ENCODE measurements around the gene SLPI. TPM values are rescaled to one million over a fixed set of nuclear protein-coding genes. Genes with fewer than 3 reads are reported as not detected.

SLPI gene
- total and polyA plus RNA-seq, 2 donors (not counting 3 experiments of a cell fraction or from before 2014, with no cell fraction given) = not detected

GRCh38 chr20:45221076-45221475 lies 33.3 kb downstream of the SLPI start, which contains the start of gene SEMG2:
Gene SEMG2, plus strand, starts transcription at chr20:45221373. Its CDS starts 17 bp downstream, at chr20:45221390.
- DNase-seq (ENCODE audit: low read depth, low spot score) (no peak), FAIRE-seq (no peak)
- Histone ChIP-seq H2AFZ (ENCODE audit: low read depth, low read length) (no peak within 1 kb of the TSS), H3K4me1 (ENCODE audit: control insufficient read depth, extremely low read depth, insufficient read depth, low read length) (no peaks in the 10 kb centered on the region), H4K20me1 (replicated peaks; ENCODE audit: control insufficient read depth, extremely low read depth, insufficient read depth, low read length) (no peaks in the 10 kb centered on the region), H3K9me1 (replicated peaks; ENCODE audit: control insufficient read depth, extremely low read depth, insufficient read depth, low read length) (no peaks in the 10 kb centered on the region), H3K9ac (replicated peaks; ENCODE audit: extremely low read depth, insufficient read depth, low read length) (no peak within 1 kb of the TSS), H3K36me3 (ENCODE audit: control insufficient read depth in 2 of 2, extremely low read depth in 1 of 2, insufficient read depth in 2 of 2, low read length in 2 of 2) (no peaks in the 10 kb centered on the region), H3K4me3 (replicated peaks in 1 of 3; ENCODE audit: insufficient read depth in 1 of 3, low read depth in 1 of 3, low read length in 3 of 3) (no peak within 1 kb of the TSS), H3K79me2 (ENCODE audit: control insufficient read depth, insufficient read depth, low read length) (no peaks in the 10 kb centered on the region), H3K27me3 (ENCODE audit: control insufficient read depth in 2 of 2, insufficient read depth in 2 of 2, low read length in 2 of 2) (no peaks in the 10 kb centered on the region), H3K4me2 (ENCODE audit: insufficient read depth, low read length) (no peak within 1 kb of the TSS), H3K9me3 (replicated peaks; ENCODE audit: control insufficient read depth, insufficient read depth, low read length) (no peaks in the 10 kb centered on the region), H3K27ac (ENCODE audit: insufficient read depth, low read depth, low read length) (no peak within 1 kb of the TSS)
- dilution Hi-C loops (cut with MboI; ENCODE audit: extremely low pct_ligation_motif_present, low sequenced_read_pairs) (no loop called here), intact Hi-C loops (cut with micrococcal nuclease) (no loop called here)
- no peak for TF ChIP-seq MAX (IDR thresholded peaks at IDR 0.05; ENCODE audit: insufficient read depth, insufficient read length)
- TF ChIP-seq GATA2 (IDR thresholded peaks at IDR 0.05; ENCODE audit: insufficient read depth, insufficient read length, low read depth, low read length) = no peak
- POLR2A ChIA-PET = no interaction called here
- CTCF ChIA-PET = interaction anchor here (1.4 kb wide), 1 partner anchor 177 kb away, joined by 5 read pairs; no protein-coding TSS in a partner anchor
- BruUV-seq (replicated peaks) = no TSS peak

GRCh38 chr20:45218636-45219035 lies 35.7 kb downstream of the SLPI start:
- intact Hi-C loops (cut with micrococcal nuclease) = no loop called here
- no peaks in the 10 kb centered on the region for H3K9me3 ChIP-seq (replicated peaks; ENCODE audit: control insufficient read depth, insufficient read depth, low read length)

More at GRCh38 chr20:45218636-45219035, 35.7 kb downstream of the SLPI start:
- BruUV-seq (replicated peaks) = no TSS peak
- Histone ChIP-seq H3K4me3 (replicated peaks in 1 of 3; ENCODE audit: insufficient read depth in 1 of 3, low read depth in 1 of 3, low read length in 3 of 3) (no peak overlapping the region), H3K27me3 (ENCODE audit: control insufficient read depth in 2 of 2, insufficient read depth in 2 of 2, low read length in 2 of 2) (no peaks in the 10 kb centered on the region), H3K4me2 (ENCODE audit: insufficient read depth, low read length) (no peak overlapping the region), H3K9ac (replicated peaks; ENCODE audit: extremely low read depth, insufficient read depth, low read length) (no peak overlapping the region), H3K4me1 (ENCODE audit: control insufficient read depth, extremely low read depth, insufficient read depth, low read length) (no peaks in the 10 kb centered on the region), H2AFZ (ENCODE audit: low read depth, low read length) (no peak overlapping the region), H4K20me1 (replicated peaks; ENCODE audit: control insufficient read depth, extremely low read depth, insufficient read depth, low read length) (no peaks in the 10 kb centered on the region), H3K27ac (ENCODE audit: insufficient read depth, low read depth, low read length) (no peak overlapping the region), H3K9me1 (replicated peaks; ENCODE audit: control insufficient read depth, extremely low read depth, insufficient read depth, low read length) (no peaks in the 10 kb centered on the region), H3K36me3 (ENCODE audit: control insufficient read depth in 2 of 2, extremely low read depth in 1 of 2, insufficient read depth in 2 of 2, low read length in 2 of 2) (no peaks in the 10 kb centered on the region), H3K79me2 (ENCODE audit: control insufficient read depth, insufficient read depth, low read length) (no peaks in the 10 kb centered on the region)
- TF ChIP-seq EZH2 (IDR thresholded peaks at IDR 0.05; ENCODE audit: borderline replicate concordance, low read depth, low read length, severe bottlenecking) (no peak), FOS (IDR thresholded peaks at IDR 0.05; ENCODE audit: borderline replicate concordance, insufficient read depth, low read length) (no peak), MYC (IDR thresholded peaks at IDR 0.05; ENCODE audit: low read depth, low read length) (no peak), POLR2AphosphoS5 (IDR thresholded peaks at IDR 0.05; ENCODE audit: insufficient read depth, low read depth, low read length) (no peak)
- dilution Hi-C loops (cut with MboI; ENCODE audit: extremely low pct_ligation_motif_present, low sequenced_read_pairs) = no loop called here
- FAIRE-seq (no peak), DNase-seq (ENCODE audit: low read depth, low spot score) (no peak)
- POLR2A ChIA-PET = no interaction called here
- CTCF ChIA-PET = interaction anchor here (1.1 to 1.4 kb wide), 2 partner anchors 11 to 171 kb away, joined by 3 read pairs; no protein-coding TSS in a partner anchor

Data from endothelial cell of umbilical vein (primary cell).